Astrocyte (in vitro differentiated cells and primary cell): Measurements from ENCODE around the gene SYCE3.

Experiments
- EZH2 ChIP-seq: IDR thresholded peaks from 2 replicates; pipeline ENCODE4 v1.6.1; 2012; ENCODE audit warnings: mild to moderate bottlenecking, low read length, inconsistent platforms; ENCODE audit not compliant: insufficient read depth
- TF ChIP-seq, protein P1 (sequence below): IDR thresholded peaks from 2 replicates; pipeline ENCODE4 v1.5.1; 2011; ENCODE audit warnings: low read depth, mild to moderate bottlenecking, inconsistent platforms, low read length, moderate library complexity; ENCODE audit not compliant: insufficient read depth

DNA sequence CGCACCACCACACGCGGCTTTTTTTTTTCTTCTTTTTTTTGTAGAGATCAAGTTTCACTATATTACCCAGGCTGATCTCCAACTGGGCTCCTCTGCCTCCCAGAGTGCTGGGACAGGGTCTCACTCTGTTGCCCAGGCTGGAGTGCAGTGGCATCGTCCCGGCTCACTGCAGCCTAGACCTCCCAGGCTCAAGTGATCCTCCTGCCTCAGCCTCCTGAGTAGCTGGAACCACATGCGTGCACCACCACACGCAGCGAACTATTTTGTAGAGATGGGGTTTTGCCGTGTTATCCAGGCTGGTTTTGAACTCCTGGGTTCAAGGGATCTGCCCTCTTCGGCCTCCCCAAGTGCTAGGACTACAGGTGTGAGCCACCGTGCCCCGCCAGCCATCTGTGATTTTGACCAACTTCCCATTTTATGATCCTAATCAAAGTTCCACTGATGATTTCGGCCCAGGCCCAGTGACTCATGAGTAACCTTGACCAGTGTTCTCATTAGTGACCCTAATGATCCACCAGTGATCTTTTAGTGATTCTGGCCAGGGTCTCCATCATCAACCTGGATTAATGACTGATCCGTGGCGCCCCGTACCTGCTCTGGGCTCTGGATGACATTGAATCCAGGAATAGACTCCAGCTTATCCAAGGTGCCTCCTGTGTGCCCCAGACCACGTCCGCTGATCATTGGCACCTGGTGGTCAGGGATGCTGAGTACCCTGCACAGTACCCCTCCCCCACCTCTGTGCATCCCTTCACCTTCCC, 34.6 kb downstream of the SYCE3 start:
- TF ChIP-seq, protein P1, sequence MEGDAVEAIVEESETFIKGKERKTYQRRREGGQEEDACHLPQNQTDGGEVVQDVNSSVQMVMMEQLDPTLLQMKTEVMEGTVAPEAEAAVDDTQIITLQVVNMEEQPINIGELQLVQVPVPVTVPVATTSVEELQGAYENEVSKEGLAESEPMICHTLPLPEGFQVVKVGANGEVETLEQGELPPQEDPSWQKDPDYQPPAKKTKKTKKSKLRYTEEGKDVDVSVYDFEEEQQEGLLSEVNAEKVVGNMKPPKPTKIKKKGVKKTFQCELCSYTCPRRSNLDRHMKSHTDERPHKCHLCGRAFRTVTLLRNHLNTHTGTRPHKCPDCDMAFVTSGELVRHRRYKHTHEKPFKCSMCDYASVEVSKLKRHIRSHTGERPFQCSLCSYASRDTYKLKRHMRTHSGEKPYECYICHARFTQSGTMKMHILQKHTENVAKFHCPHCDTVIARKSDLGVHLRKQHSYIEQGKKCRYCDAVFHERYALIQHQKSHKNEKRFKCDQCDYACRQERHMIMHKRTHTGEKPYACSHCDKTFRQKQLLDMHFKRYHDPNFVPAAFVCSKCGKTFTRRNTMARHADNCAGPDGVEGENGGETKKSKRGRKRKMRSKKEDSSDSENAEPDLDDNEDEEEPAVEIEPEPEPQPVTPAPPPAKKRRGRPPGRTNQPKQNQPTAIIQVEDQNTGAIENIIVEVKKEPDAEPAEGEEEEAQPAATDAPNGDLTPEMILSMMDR = no peak
- no peak for TF ChIP-seq EZH2
